GM12878 (cell line): ENCODE measurements around the gene PSMA8. TPM values are rescaled to one million over a fixed set of nuclear protein-coding genes. Genes with fewer than 3 reads are reported as not detected.

Source experiments
- ATAC-seq: fragments of 200-7000 bp; cut with Tn5 transposase; 3 replicates; pipeline ENCODE4 v1.9.1; 2020; ENCODE audit warnings: mild to moderate bottlenecking, moderate library complexity
- BruUV-seq: library from RNA; stranded (reverse); fragments of 400-500 nt; replicated peaks from 2 replicates; lab custom pipeline; 2021; lab: Mats Ljungman, UMichigan
- CTCF ChIA-PET: fragments of 300-600 bp; sonication (Branson Sonifier 250); formaldehyde crosslinking; extraction: SDS; loops from one replicate; lab custom pipeline; 2021; ENCODE audit warnings: inconsistent platforms; lab: Yijun Ruan, JAX
- POLR2A ChIA-PET: fragments of 350-600 bp; formaldehyde crosslinking; extraction: SDS; loops from one replicate; lab custom pipeline; 2021; ENCODE audit warnings: inconsistent platforms; lab: Charles Lee
- RAD21 ChIA-PET: fragments of 300-600 bp; sonication (Branson Sonifier 250); formaldehyde crosslinking; loops from one replicate; lab custom pipeline; 2023; ENCODE audit warnings: antibody characterized with exemption; ENCODE audit not compliant: unreplicated experiment; lab: Charles Lee
- SMC1A ChIA-PET: fragments of 300-600 bp; sonication (Branson Sonifier 250); formaldehyde crosslinking; loops from one replicate; lab custom pipeline; 2023; ENCODE audit not compliant: unreplicated experiment, uncharacterized antibody; lab: Charles Lee
- DNase-seq: peaks from one replicate; pipeline ENCODE4 v3.0.0-alpha.2; 2011; ENCODE audit warnings: low read depth, low spot score
- FAIRE-seq: peaks from 3 replicates; lab custom pipeline; 2011; peaks lifted over from hg19 to GRCh38; lab: Jason Lieb, UNC
- H2AFZ ChIP-seq: 2 replicates; pipeline ENCODE4 v1.6.0; 2011; ENCODE audit warnings: low read depth, low read length, control low read depth; ENCODE audit not compliant: control insufficient read depth
- H3K27ac ChIP-seq: 2 replicates; pipeline ENCODE4 v1.5.1; 2011; ENCODE audit warnings: control low read depth; ENCODE audit not compliant: control insufficient read depth, insufficient read depth
- H3K27me3 ChIP-seq, 2 experiments: replicated peaks in 1 of 2; 2 replicates each; pipeline versions ENCODE4 v1.6.0 to v1.6.1; 2011; ENCODE audit warnings: low read length in 1 of 2; ENCODE audit not compliant: control insufficient read depth in 2 of 2, insufficient read depth in 2 of 2
- H3K36me3 ChIP-seq, 2 experiments: 2 replicates each; pipeline ENCODE4 v1.5.1; 2011; ENCODE audit warnings: low read length in 1 of 2; ENCODE audit not compliant: control insufficient read depth in 2 of 2, insufficient read depth in 2 of 2
- H3K4me1 ChIP-seq: 2 replicates; pipeline ENCODE4 v1.6.1; 2011; ENCODE audit warnings: mild to moderate bottlenecking, low read length, moderate library complexity, mixed read lengths; ENCODE audit not compliant: control insufficient read depth, insufficient read depth
- H3K4me2 ChIP-seq: 2 replicates; pipeline ENCODE4 v1.6.0; 2011; ENCODE audit warnings: control low read depth; ENCODE audit not compliant: control insufficient read depth, insufficient read depth
- H3K4me3 ChIP-seq: fragments of 200-600 bp; sonication (generic); 2 replicates; pipeline ENCODE4 v1.5.1; 2016
- H3K79me2 ChIP-seq: 2 replicates; pipeline ENCODE4 v1.6.0; 2011; ENCODE audit warnings: low read length; ENCODE audit not compliant: control insufficient read depth, insufficient read depth
- H3K9ac ChIP-seq: 2 replicates; pipeline ENCODE4 v1.8.0; 2011; ENCODE audit warnings: low read length, control low read depth, mixed read lengths; ENCODE audit not compliant: control insufficient read depth, insufficient read depth
- H3K9me3 ChIP-seq: replicated peaks from 3 replicates; pipeline ENCODE4 v1.5.1; 2011; ENCODE audit warnings: mild to moderate bottlenecking, low read length; ENCODE audit not compliant: control insufficient read depth, insufficient read depth
- H4K20me1 ChIP-seq: 2 replicates; pipeline ENCODE4 v1.6.0; 2011; ENCODE audit not compliant: control insufficient read depth, insufficient read depth
- ASH2L ChIP-seq: fragments of 300-600, 200-600 bp; sonication (generic); IDR thresholded peaks from 2 replicates; pipeline ENCODE4 v1.6.1; 2017; ENCODE audit warnings: low read depth, mild to moderate bottlenecking, borderline replicate concordance
- BHLHE40 ChIP-seq, 2 experiments: fragments of 450-650 bp in 1 of 2; IDR thresholded peaks; 2 replicates each; pipeline ENCODE4 v1.6.1; 2011 to 2017; ENCODE audit warnings: low read depth in 2 of 2, borderline replicate concordance in 1 of 2, improper control_type of control experiment in 1 of 2, low read length in 1 of 2, mild to moderate bottlenecking in 1 of 2
- BMI1 ChIP-seq: fragments of 450-650 bp; IDR thresholded peaks from 2 replicates; pipeline ENCODE4 v1.6.1; 2016; ENCODE audit warnings: mild to moderate bottlenecking, moderate library complexity, borderline replicate concordance
- CBX5 ChIP-seq: sonication (generic); IDR thresholded peaks from 2 replicates; pipeline ENCODE4 v1.6.1; 2016; ENCODE audit warnings: low read depth, moderate library complexity, mild to moderate bottlenecking, inconsistent platforms
- CREM ChIP-seq: IDR thresholded peaks from 2 replicates; pipeline ENCODE4 v1.6.1; 2014; ENCODE audit warnings: antibody characterized with exemption, low read depth
- IKZF1 ChIP-seq: fragments of 450-650 bp; conservative IDR thresholded peaks from 2 replicates; pipeline ENCODE4 v1.6.1; 2017; ENCODE audit warnings: antibody characterized with exemption, mild to moderate bottlenecking
- IKZF2 ChIP-seq, 2 experiments: fragments of 450-650 bp; IDR thresholded peaks; 2 replicates each; pipeline ENCODE4 v1.6.1; 2017; ENCODE audit warnings: mild to moderate bottlenecking in 2 of 2, moderate library complexity in 2 of 2
- NBN ChIP-seq: fragments of 450-650 bp; IDR thresholded peaks from 2 replicates; pipeline ENCODE4 v1.6.1; 2016
- NFIC ChIP-seq: IDR thresholded peaks from 2 replicates; pipeline ENCODE4 v1.6.1; 2012; ENCODE audit warnings: low read depth, mild to moderate bottlenecking, inconsistent platforms, low read length, moderate library complexity
- NFXL1 ChIP-seq: fragments of 450-650 bp; IDR thresholded peaks from 2 replicates; pipeline ENCODE4 v1.6.1; 2017; ENCODE audit warnings: antibody characterized with exemption, mild to moderate bottlenecking, borderline replicate concordance
- RAD21 ChIP-seq: IDR thresholded peaks from 2 replicates; pipeline ENCODE4 v1.6.1; 2011; ENCODE audit warnings: mild to moderate bottlenecking, low read depth, low read length, moderate library complexity; ENCODE audit not compliant: insufficient read depth
- RAD51 ChIP-seq: fragments of 450-650 bp; IDR thresholded peaks from 2 replicates; pipeline ENCODE4 v1.6.1; 2016; ENCODE audit warnings: moderate library complexity, mild to moderate bottlenecking, inconsistent platforms
- RUNX3 ChIP-seq: IDR thresholded peaks from 2 replicates; pipeline ENCODE4 v1.6.1; 2012; ENCODE audit warnings: low read length, inconsistent platforms
- TBL1XR1 ChIP-seq: IDR thresholded peaks from 2 replicates; pipeline ENCODE4 v1.6.1; 2012; ENCODE audit warnings: low read depth, low read length, improper control_type of control experiment
- WGBS: methylation state at CpG from one replicate; pipeline ENCODE4 v1.1.6; 2016; ENCODE audit warnings: low lambda C conversion rate; ENCODE audit not compliant: insufficient replicate concordance, insufficient coverage; ENCODE audit errors: missing lambda C conversion rate; 5-methylcytosine and 5-hydroxymethylcytosine counted together
- in situ Hi-C: fragments of 300-500 bp; cut with MboI; formaldehyde crosslinking; loops from 9 replicates; pipeline ENCODE4 v1.14.3; 2018; ENCODE audit warnings: mixed read lengths
- intact Hi-C: fragments of 100-400 bp; cut with micrococcal nuclease; formaldehyde crosslinking; loops from one replicate; pipeline ENCODE4 v1.14.2; 2022; ENCODE audit not compliant: unreplicated experiment
- polyA plus RNA-seq, 11 experiments: library from polyadenylated mRNA; depleted of rRNA in 4 of 11; unstranded in 6 of 11; stranded (reverse) in 5 of 11; fragments of >200 nt; fragmentation: Nextera tagmentation in 4 of 11; fragmentation: Illumina TruSeq in 1 of 11; extraction: Ambion mirVana in 4 of 11; extraction: Trizol in 1 of 11; gene quantifications; 1 replicate in 1 of 11; 2 replicates in 10 of 11; pipeline versions ENCODE4 v1.2.1 to v1.2.3, GENCODE V29; 2011 to 2016; ENCODE audit warnings: inconsistent platforms in 2 of 11, missing spikeins in 2 of 11, low read depth in 1 of 11
- total RNA-seq, 4 experiments: library from RNA; depleted of rRNA in 3 of 4; stranded (reverse); fragments of >200 nt in 3 of 4; fragmentation: Illumina TruSeq in 1 of 4; extraction: Trizol in 1 of 4; gene quantifications; 2 replicates each; pipeline versions ENCODE4 v1.2.1 to v1.2.3, GENCODE V29; 2013 to 2021
- TF ChIP-seq, protein P1 (sequence below): fragments of 450-650 bp; IDR thresholded peaks from 2 replicates; pipeline ENCODE4 v1.6.1; 2017; ENCODE audit warnings: low read depth, mild to moderate bottlenecking, moderate library complexity
- TF ChIP-seq, protein P2 (sequence below): fragments of 450-650 bp; conservative IDR thresholded peaks from 2 replicates; pipeline ENCODE4 v1.6.1; 2017; ENCODE audit warnings: mild to moderate bottlenecking, moderate library complexity
- TF ChIP-seq, protein P3 (sequence below): fragments of 450-650 bp; IDR thresholded peaks from 2 replicates; pipeline ENCODE4 v1.6.1; 2016; ENCODE audit warnings: mild to moderate bottlenecking
- TF ChIP-seq, protein P4 (sequence below): IDR thresholded peaks from 2 replicates; pipeline ENCODE4 v1.6.1; 2012; ENCODE audit warnings: low read length, inconsistent platforms

Gene PSMA8
- total and polyA plus RNA-seq, 10 of the 15 experiments (the other 5 are each of a cell fraction or from before 2014, with no cell fraction given), result 0.07 to 0.15 (median 0.09) TPM; not detected in 6

DNA sequence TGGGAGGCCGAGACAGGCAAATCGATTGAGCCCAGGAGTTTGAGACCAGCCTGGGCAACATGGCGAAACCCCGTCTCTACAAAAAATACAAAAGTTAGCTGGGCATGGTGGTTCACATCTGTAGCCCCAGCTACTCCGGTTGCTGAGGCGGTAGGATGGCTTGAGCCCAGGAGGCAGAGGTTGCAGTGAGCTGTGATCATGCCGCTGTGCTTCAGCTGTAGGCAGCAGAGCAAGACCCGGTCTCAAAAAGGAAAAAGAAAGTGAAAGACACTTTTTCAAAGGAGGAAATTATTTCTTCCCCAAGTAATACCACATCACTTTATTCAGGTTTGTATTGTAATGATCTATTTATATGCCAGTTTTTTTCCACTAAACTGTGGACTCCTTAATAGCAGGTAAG, 56.8 kb downstream of the PSMA8 start:
- BruUV-seq, result no TSS peak
- H3K4me1 ChIP-seq, result peaks cover 12% of the 10 kb centered on the region
- CTCF ChIA-PET, result interaction anchor here (0.7 to 6.1 kb wide), 6 partner anchors 9 to 193 kb away, joined by 3 to 34 read pairs (median 3); no protein-coding TSS in a partner anchor
- TF ChIP-seq TBL1XR1 (peak; percentile 30; the same call in 1 of the 2 replicates), RAD51 (0 out of 2 replicates have a peak, but pooled peaks have one; percentile 10), RUNX3 (peak; percentile 53), NFIC (peak; percentile 16; the same call in 1 of the 2 replicates), NBN (0 out of 2 replicates have a peak, but pooled peaks have one; percentile 34), IKZF2 (IDR thresholded peaks at IDR 0.05) (peak in 1 of 2 experiments; percentile 45; a peak in 2 of 4 replicates), IKZF1 (peak; percentile 39), RAD21 (no peak), ASH2L (peak; percentile 87; the same call in 1 of the 2 replicates), BHLHE40 (IDR thresholded peaks at IDR 0.05; ENCODE audit: borderline replicate concordance in 1 of 2, low read depth in 2 of 2, low read length in 1 of 2) (peak; percentile 29 to 46; a peak in 2 of 4 replicates), NFXL1 (no peak), CBX5 (peak; percentile 47; the same call in 1 of the 2 replicates), CREM (peak; percentile 35), BMI1 (no peak)
- TF ChIP-seq, protein P1, sequence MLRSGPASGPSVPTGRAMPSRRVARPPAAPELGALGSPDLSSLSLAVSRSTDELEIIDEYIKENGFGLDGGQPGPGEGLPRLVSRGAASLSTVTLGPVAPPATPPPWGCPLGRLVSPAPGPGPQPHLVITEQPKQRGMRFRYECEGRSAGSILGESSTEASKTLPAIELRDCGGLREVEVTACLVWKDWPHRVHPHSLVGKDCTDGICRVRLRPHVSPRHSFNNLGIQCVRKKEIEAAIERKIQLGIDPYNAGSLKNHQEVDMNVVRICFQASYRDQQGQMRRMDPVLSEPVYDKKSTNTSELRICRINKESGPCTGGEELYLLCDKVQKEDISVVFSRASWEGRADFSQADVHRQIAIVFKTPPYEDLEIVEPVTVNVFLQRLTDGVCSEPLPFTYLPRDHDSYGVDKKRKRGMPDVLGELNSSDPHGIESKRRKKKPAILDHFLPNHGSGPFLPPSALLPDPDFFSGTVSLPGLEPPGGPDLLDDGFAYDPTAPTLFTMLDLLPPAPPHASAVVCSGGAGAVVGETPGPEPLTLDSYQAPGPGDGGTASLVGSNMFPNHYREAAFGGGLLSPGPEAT, result peak; percentile 41; the same call in 1 of the 2 replicates
- TF ChIP-seq, protein P2, sequence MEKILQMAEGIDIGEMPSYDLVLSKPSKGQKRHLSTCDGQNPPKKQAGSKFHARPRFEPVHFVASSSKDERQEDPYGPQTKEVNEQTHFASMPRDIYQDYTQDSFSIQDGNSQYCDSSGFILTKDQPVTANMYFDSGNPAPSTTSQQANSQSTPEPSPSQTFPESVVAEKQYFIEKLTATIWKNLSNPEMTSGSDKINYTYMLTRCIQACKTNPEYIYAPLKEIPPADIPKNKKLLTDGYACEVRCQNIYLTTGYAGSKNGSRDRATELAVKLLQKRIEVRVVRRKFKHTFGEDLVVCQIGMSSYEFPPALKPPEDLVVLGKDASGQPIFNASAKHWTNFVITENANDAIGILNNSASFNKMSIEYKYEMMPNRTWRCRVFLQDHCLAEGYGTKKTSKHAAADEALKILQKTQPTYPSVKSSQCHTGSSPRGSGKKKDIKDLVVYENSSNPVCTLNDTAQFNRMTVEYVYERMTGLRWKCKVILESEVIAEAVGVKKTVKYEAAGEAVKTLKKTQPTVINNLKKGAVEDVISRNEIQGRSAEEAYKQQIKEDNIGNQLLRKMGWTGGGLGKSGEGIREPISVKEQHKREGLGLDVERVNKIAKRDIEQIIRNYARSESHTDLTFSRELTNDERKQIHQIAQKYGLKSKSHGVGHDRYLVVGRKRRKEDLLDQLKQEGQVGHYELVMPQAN, result no peak
- TF ChIP-seq, protein P3, sequence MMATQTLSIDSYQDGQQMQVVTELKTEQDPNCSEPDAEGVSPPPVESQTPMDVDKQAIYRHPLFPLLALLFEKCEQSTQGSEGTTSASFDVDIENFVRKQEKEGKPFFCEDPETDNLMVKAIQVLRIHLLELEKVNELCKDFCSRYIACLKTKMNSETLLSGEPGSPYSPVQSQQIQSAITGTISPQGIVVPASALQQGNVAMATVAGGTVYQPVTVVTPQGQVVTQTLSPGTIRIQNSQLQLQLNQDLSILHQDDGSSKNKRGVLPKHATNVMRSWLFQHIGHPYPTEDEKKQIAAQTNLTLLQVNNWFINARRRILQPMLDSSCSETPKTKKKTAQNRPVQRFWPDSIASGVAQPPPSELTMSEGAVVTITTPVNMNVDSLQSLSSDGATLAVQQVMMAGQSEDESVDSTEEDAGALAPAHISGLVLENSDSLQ, result no peak
- TF ChIP-seq, protein P4, sequence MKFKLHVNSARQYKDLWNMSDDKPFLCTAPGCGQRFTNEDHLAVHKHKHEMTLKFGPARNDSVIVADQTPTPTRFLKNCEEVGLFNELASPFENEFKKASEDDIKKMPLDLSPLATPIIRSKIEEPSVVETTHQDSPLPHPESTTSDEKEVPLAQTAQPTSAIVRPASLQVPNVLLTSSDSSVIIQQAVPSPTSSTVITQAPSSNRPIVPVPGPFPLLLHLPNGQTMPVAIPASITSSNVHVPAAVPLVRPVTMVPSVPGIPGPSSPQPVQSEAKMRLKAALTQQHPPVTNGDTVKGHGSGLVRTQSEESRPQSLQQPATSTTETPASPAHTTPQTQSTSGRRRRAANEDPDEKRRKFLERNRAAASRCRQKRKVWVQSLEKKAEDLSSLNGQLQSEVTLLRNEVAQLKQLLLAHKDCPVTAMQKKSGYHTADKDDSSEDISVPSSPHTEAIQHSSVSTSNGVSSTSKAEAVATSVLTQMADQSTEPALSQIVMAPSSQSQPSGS, result no peak

More for the DNA sequence above, 56.8 kb downstream of the PSMA8 start:
- peak overlapping the region; percentile 45 for H3K9ac ChIP-seq
- H3K36me3 ChIP-seq, result no peaks in the 10 kb centered on the region
- intact Hi-C loops, result loop anchor here (5.0 kb wide), 1 partner anchor 98 kb away; the partner anchor contains the start of gene SS18
- H3K4me2 ChIP-seq, result peak overlapping the region; percentile 81
- ChIA-PET SMC1A (interaction anchor here (0.7 to 4.3 kb wide), 12 partner anchors 9 to 112 kb away, joined by 3 to 40 read pairs (median 4); no protein-coding TSS in a partner anchor), RAD21 (interaction anchor here (1.1 to 2.1 kb wide), 10 partner anchors 9 to 101 kb away, joined by 3 to 10 read pairs (median 6); partner anchors contain the start of genes SS18 and TAF4B), POLR2A (interaction anchor here (0.5 to 1.5 kb wide), 4 partner anchors 13 to 118 kb away, joined by 3 to 6 read pairs (median 4); partner anchors contain the start of gene TAF4B)
- in situ Hi-C loops, result no loop called here
- peak overlapping the region; percentile 72 for H2AFZ ChIP-seq
- no peaks in the 10 kb centered on the region for H3K27me3 ChIP-seq
- peak; percentile 74 for DNase-seq
- H4K20me1 ChIP-seq, result no peaks in the 10 kb centered on the region
- no peaks in the 10 kb centered on the region for H3K79me2 ChIP-seq
- peak; percentile 69 for FAIRE-seq
- H3K9me3 ChIP-seq, result no peaks in the 10 kb centered on the region; the same call in 2 of the 3 replicates
- peak; percentile 94 for ATAC-seq
- H3K27ac ChIP-seq, result peak overlapping the region; percentile 77
- H3K4me3 ChIP-seq, result peak overlapping the region; percentile 58
- WGBS, result 2% methylated on average over 8 of the region's 8 CpGs
